HCT116 (cell line): ENCODE measurements around the gene TMEM42. TPM values are rescaled to one million over a fixed set of nuclear protein-coding genes. Genes with fewer than 3 reads are reported as not detected.

Source experiments
- ATAC-seq: fragments of 200-7000 bp; cut with Tn5 transposase; 2 replicates; pipeline ENCODE4 v1.9.1; 2020; ENCODE audit warnings: mild to moderate bottlenecking, moderate library complexity
- BruUV-seq: library from RNA; stranded (reverse); fragments of 400-500 nt; replicated peaks from 2 replicates; lab custom pipeline; 2021; lab: Mats Ljungman, UMichigan
- CTCF ChIA-PET: fragments of 300-600 bp; sonication (Branson Sonifier 250); formaldehyde crosslinking; loops from one replicate; lab custom pipeline; 2021; ENCODE audit warnings: antibody characterized with exemption; lab: Charles Lee
- POLR2A ChIA-PET: fragments of 300-600, 350-600 bp; sonication (Branson Sonifier 250); formaldehyde crosslinking; loops from one replicate; lab custom pipeline; 2021; ENCODE audit warnings: antibody characterized with exemption; lab: Charles Lee
- RAD21 ChIA-PET, 2 experiments: fragments of 300-600 bp; sonication (Branson Sonifier 250); formaldehyde crosslinking; loops; one replicate each; lab custom pipeline; 2023; ENCODE audit warnings: low total read pairs in 2 of 2; ENCODE audit not compliant: uncharacterized antibody in 2 of 2, unreplicated experiment in 2 of 2, low non-redundant PET in 1 of 2; lab: Charles Lee
- DNase-seq: peaks from one replicate; pipeline ENCODE4 v3.0.0-alpha.2; 2010; ENCODE audit warnings: low read depth, low spot score
- H2AFZ ChIP-seq: fragments of 200-600 bp; shearing (Covaris generic), sonication (generic); 2 replicates; pipeline ENCODE4 v1.6.1; 2017; ENCODE audit warnings: low read depth, mixed run types, mixed read lengths, antibody characterized with exemption, low read length; ENCODE audit not compliant: poor library complexity, severe bottlenecking
- H3K27ac ChIP-seq: 2 replicates; pipeline ENCODE4 v1.5.1; 2012; ENCODE audit warnings: low read depth, low read length
- H3K27me3 ChIP-seq: fragments of 200-600 bp; sonication (generic); 2 replicates; pipeline ENCODE4 v1.6.1; 2016; ENCODE audit warnings: mixed run types, low read length, mixed read lengths; ENCODE audit not compliant: insufficient read depth
- H3K36me3 ChIP-seq, 2 experiments: fragments of 200-500 bp in 1 of 2; fragments of 200-600 bp in 1 of 2; sonication (Bioruptor generic) in 1 of 2; sonication (generic) in 1 of 2; 2 replicates each; pipeline versions ENCODE4 v1.5.1 to v1.6.1; 2014 to 2016; ENCODE audit warnings: low read length in 2 of 2, inconsistent platforms in 1 of 2, mixed read lengths in 1 of 2, mixed run types in 1 of 2; ENCODE audit not compliant: insufficient read depth in 2 of 2, control insufficient read depth in 1 of 2
- H3K4me1 ChIP-seq, 2 experiments: fragments of 200-600 bp in 1 of 2; sonication (generic) in 1 of 2; 2 replicates each; pipeline versions ENCODE4 v1.5.1 to v1.6.1; 2012 to 2017; ENCODE audit warnings: low read length in 2 of 2, inconsistent platforms in 1 of 2, mild to moderate bottlenecking in 1 of 2, mixed read lengths in 1 of 2, mixed run types in 1 of 2, moderate library complexity in 1 of 2; ENCODE audit not compliant: insufficient read depth in 2 of 2, control insufficient read depth in 1 of 2
- H3K4me2 ChIP-seq: fragments of 200-600 bp; sonication (generic); 2 replicates; pipeline ENCODE4 v1.6.1; 2017; ENCODE audit warnings: mixed run types, low read length, mixed read lengths
- H3K4me3 ChIP-seq, 2 experiments: fragments of 200-600 bp in 1 of 2; sonication (generic) in 1 of 2; replicated peaks in 1 of 2; 2 replicates each; pipeline ENCODE4 v1.5.1; 2011 to 2016; ENCODE audit warnings: low read length in 2 of 2, control low read depth in 1 of 2, low read depth in 1 of 2, mild to moderate bottlenecking in 1 of 2, mixed read lengths in 1 of 2, mixed run types in 1 of 2
- H3K79me2 ChIP-seq: fragments of 200-600 bp; sonication (generic); 2 replicates; pipeline ENCODE4 v1.6.1; 2017; ENCODE audit warnings: mild to moderate bottlenecking, mixed run types, low read length, moderate library complexity, mixed read lengths; ENCODE audit not compliant: insufficient read depth
- H3K9ac ChIP-seq: fragments of 200-600 bp; sonication (generic); 2 replicates; pipeline ENCODE4 v1.6.1; 2016; ENCODE audit warnings: low read length, mixed read lengths
- H3K9me2 ChIP-seq: fragments of 200-600 bp; sonication (generic), shearing (Covaris generic); 2 replicates; pipeline ENCODE4 v1.6.1; 2017; ENCODE audit warnings: mixed run types, mild to moderate bottlenecking, moderate library complexity; ENCODE audit not compliant: insufficient read depth
- H3K9me3 ChIP-seq, 2 experiments: fragments of 200-500 bp in 1 of 2; fragments of 200-600 bp in 1 of 2; sonication (Bioruptor generic) in 1 of 2; sonication (generic) in 1 of 2; 2 replicates each; pipeline ENCODE4 v1.6.1; 2014 to 2017; ENCODE audit warnings: low read length in 2 of 2, mixed read lengths in 2 of 2, inconsistent platforms in 1 of 2, low read depth in 1 of 2, mild to moderate bottlenecking in 1 of 2, mixed run types in 1 of 2, moderate library complexity in 1 of 2; ENCODE audit not compliant: control insufficient read depth in 1 of 2, insufficient read depth in 1 of 2
- H4K20me1 ChIP-seq: fragments of 200-600 bp; sonication (generic), shearing (Covaris generic); 2 replicates; pipeline ENCODE4 v1.6.1; 2017; ENCODE audit warnings: mixed run types, mild to moderate bottlenecking, moderate library complexity; ENCODE audit not compliant: insufficient read depth
- ATF3 ChIP-seq: IDR thresholded peaks from 2 replicates; pipeline ENCODE4 v1.6.1; 2012
- CBX3 ChIP-seq: IDR thresholded peaks from 2 replicates; pipeline ENCODE4 v1.6.1; 2012; ENCODE audit warnings: low read depth
- ELF1 ChIP-seq: IDR thresholded peaks from 2 replicates; pipeline ENCODE4 v1.6.1; 2012; ENCODE audit warnings: low read depth, borderline replicate concordance
- FOSL1 ChIP-seq: IDR thresholded peaks from 2 replicates; pipeline ENCODE4 v1.6.1; 2012; ENCODE audit warnings: low read depth
- POLR2AphosphoS5 ChIP-seq: IDR thresholded peaks from 2 replicates; pipeline ENCODE4 v1.6.1; 2011; ENCODE audit warnings: mild to moderate bottlenecking, low read depth, low read length, moderate library complexity
- REST ChIP-seq: IDR thresholded peaks from 2 replicates; pipeline ENCODE4 v1.6.1; 2012; ENCODE audit warnings: low read depth
- SP1 ChIP-seq: IDR thresholded peaks from 2 replicates; pipeline ENCODE4 v1.6.1; 2012; ENCODE audit warnings: low read depth
- TCF7L2 ChIP-seq: IDR thresholded peaks from 2 replicates; pipeline ENCODE4 v1.7.0; 2011; ENCODE audit warnings: borderline replicate concordance, inconsistent platforms; ENCODE audit not compliant: insufficient read depth, insufficient read length; ENCODE audit errors: extremely low read depth
- ZBTB33 ChIP-seq: IDR thresholded peaks from 2 replicates; pipeline ENCODE4 v1.6.1; 2011; ENCODE audit warnings: mild to moderate bottlenecking, low read length, moderate library complexity; ENCODE audit not compliant: insufficient replicate concordance; ENCODE audit errors: extremely low read depth
- ZFX ChIP-seq: fragments of 450-650 bp; IDR thresholded peaks from 2 replicates; pipeline ENCODE4 v1.6.1; 2017
- ZNF274 ChIP-seq: fragments of 200-500 bp; sonication (Bioruptor generic); IDR thresholded peaks from 2 replicates; pipeline ENCODE4 v1.6.1; 2014; ENCODE audit warnings: mild to moderate bottlenecking, low read depth, low read length, inconsistent platforms
- intact Hi-C: fragments of 100-400 bp; cut with micrococcal nuclease; formaldehyde crosslinking; loops from 2 replicates; pipeline ENCODE4 v1.10.0; 2022
- total RNA-seq: library from RNA; stranded (reverse); gene quantifications from one replicate; pipeline ENCODE4 v1.2.1, GENCODE V29; 2021; ENCODE audit not compliant: unreplicated experiment

The TMEM42 gene
- total RNA-seq, 1 experiment from 2014 or later: 13.9 TPM

GRCh38 chr3:44867421-44868111 is 5.9 kb downstream of the TMEM42 start:
- H3K4me1 ChIP-seq: peaks cover 2 to 3% of the 10 kb centered on the region in 2 experiments; a peak in 2 of 4 replicates
- intact Hi-C loops: no loop called here
- no peak overlapping the region for H3K4me3 ChIP-seq
- no peak for DNase-seq
- H3K9ac ChIP-seq: no peak overlapping the region
- no peaks in the 10 kb centered on the region for H4K20me1 ChIP-seq
- no peak overlapping the region for H3K4me2 ChIP-seq
- CTCF ChIA-PET: no interaction called here
- no peak overlapping the region for H2AFZ ChIP-seq
- POLR2A ChIA-PET: no interaction called here
- no TSS peak for BruUV-seq
- no peak for TF ChIP-seq FOSL1
- TF ChIP-seq ATF3: no peak
- no peak for TF ChIP-seq CBX3
- ATAC-seq: no peak
- H3K27ac ChIP-seq: no peak overlapping the region
- H3K36me3 ChIP-seq: peaks cover 0 to 8% of the 10 kb centered on the region in 2 experiments; a peak in 1 of 4 replicates
- H3K9me3 ChIP-seq: peaks cover 0 to 4% of the 10 kb centered on the region in 2 experiments; a peak in 1 of 4 replicates
- H3K9me2 ChIP-seq: no peaks in the 10 kb centered on the region
- no peaks in the 10 kb centered on the region; the same call in 1 of the 2 replicates for H3K79me2 ChIP-seq
- RAD21 ChIA-PET: no interaction called here
- no peaks in the 10 kb centered on the region for H3K27me3 ChIP-seq

GRCh38 chr3:44870375-44871061 is 8.8 kb downstream of the TMEM42 start:
- H3K4me2 ChIP-seq: no peak overlapping the region
- no peak for ATAC-seq
- BruUV-seq: no TSS peak
- no peaks in the 10 kb centered on the region for H3K4me1 ChIP-seq
- no peaks in the 10 kb centered on the region for H3K9me2 ChIP-seq
- H3K9ac ChIP-seq: no peak overlapping the region
- DNase-seq: no peak
- no peak overlapping the region for H3K4me3 ChIP-seq
- H4K20me1 ChIP-seq: no peaks in the 10 kb centered on the region
- H3K36me3 ChIP-seq: peaks cover 0 to 1% of the 10 kb centered on the region in 2 experiments; a peak in 1 of 4 replicates
- TF ChIP-seq ZBTB33 (no peak), SP1 (no peak), REST (no peak), ZNF274 (no peak), ELF1 (no peak), ZFX (no peak), POLR2AphosphoS5 (no peak), ATF3 (no peak), TCF7L2 (no peak)
- no peaks in the 10 kb centered on the region for H3K79me2 ChIP-seq
- ChIA-PET CTCF (no interaction called here), POLR2A (no interaction called here), RAD21 (no interaction called here)
- no peaks in the 10 kb centered on the region for H3K9me3 ChIP-seq
- no peak overlapping the region for H2AFZ ChIP-seq
- H3K27me3 ChIP-seq: no peaks in the 10 kb centered on the region
- H3K27ac ChIP-seq: no peak overlapping the region
- intact Hi-C loops: no loop called here
